Daoy (cell line): ENCODE results near the gene PDE8B. TPM values are rescaled to one million over a fixed set of nuclear protein-coding genes. Genes with fewer than 3 reads are reported as not detected.
A peak's percentile ranks its signal among the peaks of the same experiment; 100 is the strongest.

Experiments used
- DNase-seq: peaks from one replicate; pipeline ENCODE4 v3.0.0-alpha.2; 2015; ENCODE audit warnings: low read depth
- total RNA-seq: library from RNA; depleted of rRNA; stranded (reverse); fragments of >200 nt; shearing (Covaris generic); gene quantifications from 2 replicates; pipeline ENCODE4 v1.2.3, GENCODE V29; 2014

The PDE8B gene
- total RNA-seq, 1 experiment from 2014 or later = 0.29 TPM

DNA sequence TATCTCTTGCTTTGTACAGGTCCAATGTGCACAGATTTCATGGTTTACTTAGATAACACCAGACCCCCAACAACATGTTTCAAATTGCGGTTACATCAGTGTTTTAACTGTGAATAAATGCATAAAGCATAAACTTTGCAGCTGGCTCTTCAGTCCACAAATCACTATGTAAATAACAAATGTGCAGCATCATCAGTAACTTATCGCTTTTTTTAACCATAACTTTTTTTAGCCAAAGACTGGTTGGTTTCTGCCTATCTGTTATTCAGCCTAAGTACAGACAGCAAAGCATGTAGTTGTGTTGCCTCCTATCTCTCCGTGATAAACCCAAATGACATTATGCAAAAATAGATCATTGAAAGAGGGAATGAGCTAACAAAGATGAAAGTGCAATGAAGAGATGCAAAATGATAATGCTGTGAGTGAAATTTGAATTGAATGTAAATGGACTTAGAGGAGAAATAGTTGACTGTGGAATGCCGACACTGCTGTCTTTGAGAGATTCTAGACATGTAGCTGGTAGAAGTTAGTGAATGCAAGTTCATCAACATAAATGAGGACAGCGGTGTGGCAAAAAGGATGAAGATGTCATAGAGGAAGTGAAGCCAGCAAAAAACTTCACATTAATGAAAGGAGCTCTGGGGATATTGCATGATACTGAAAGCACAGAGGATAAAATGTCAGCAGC, 108.8 kb downstream of the PDE8B start:
- no peak for DNase-seq

GRCh38 chr5:77321793-77322394, 111.4 kb downstream of the PDE8B start:
- DNase-seq = no peak

DNA sequence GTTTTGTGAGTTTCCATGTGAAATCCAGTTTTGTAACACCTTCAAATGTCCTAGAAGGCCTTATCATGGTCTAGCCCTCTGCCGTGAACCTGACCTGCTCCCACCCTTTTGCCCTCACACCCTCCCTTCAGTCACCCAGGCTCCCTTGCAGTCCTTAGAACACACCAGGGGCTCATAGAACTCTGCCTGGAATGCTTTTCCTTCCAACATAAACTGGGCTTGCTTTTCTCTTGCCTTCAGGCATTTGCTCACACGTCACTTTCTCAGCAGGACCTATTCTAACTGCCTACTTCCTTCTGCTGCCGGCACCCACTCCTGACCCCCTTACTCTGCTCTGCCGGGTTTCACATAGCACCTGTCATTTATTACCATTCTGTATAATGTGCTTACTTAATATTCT, 111.9 kb downstream of the PDE8B start:
- DNase-seq = no peak

DNA sequence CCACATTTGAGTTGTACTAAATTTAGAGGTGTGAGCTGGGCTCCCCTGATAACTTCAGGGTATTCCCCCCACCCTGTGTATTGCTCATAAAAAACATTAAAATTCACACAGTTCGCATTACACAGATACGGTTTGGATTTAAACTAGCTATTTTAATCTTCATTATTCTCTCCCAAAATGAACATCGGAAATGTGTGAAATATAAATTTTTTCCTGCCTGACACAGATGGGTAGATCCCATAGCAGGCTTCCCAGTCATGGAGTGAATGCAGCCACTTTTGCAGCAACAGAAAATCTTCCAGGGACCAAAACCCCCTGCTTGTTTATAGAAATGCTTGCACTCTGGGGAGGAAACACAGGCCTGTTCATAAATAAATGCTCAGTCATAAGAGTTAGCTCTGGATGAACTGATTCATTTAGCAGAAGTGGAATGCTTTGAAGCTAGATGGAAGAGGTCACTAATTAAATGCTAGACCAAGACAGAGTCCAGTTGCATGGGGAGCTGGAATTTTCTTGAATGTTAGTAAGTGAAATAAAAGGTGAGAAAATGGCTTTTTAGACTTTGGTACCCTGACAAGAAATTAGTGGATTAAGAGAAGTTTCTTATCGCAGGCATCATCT, 115.6 kb downstream of the PDE8B start:
- no peak for DNase-seq

- DNase-seq = no peak
Measured at GRCh38 chr5:77326986-77327734, 116.7 kb downstream of the PDE8B start.

DNA sequence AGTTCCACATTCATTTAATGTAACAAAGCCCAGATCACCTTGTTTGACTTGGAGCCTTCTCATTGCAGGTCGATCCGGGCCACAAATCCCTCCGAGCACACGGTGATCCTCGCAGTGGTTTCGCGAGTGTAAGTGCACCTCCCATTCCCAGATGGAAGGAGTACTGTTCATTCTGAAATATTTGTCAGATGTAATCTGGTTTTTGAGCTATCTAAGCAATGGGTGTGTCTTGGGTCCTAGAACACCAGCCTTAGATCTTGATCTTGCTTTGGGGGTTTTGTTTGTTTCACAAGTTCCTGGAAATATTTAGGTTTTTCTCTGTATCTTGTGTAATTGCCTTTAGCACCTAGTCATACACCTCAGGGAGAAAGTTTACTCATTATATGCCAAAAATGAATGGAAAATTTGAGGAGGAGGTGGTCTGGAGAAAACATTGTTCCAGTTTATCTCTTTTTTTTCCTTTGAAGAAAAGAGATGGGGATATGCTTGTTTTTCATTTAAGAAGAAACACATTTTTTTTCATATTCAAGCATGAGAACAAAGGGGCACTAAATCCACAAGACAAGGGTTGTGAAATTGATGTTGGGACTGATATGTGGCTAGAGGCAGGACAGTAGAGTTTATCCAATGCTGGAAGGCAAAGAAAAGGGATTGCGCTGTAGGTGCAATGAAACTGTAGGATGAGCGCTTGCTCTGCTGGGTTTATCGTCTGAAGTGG, 118.6 kb downstream of the PDE8B start:
- no peak for DNase-seq

- DNase-seq = no peak
Measured at GRCh38 chr5:77329664-77330430, 119.4 kb downstream of the PDE8B start.

DNA sequence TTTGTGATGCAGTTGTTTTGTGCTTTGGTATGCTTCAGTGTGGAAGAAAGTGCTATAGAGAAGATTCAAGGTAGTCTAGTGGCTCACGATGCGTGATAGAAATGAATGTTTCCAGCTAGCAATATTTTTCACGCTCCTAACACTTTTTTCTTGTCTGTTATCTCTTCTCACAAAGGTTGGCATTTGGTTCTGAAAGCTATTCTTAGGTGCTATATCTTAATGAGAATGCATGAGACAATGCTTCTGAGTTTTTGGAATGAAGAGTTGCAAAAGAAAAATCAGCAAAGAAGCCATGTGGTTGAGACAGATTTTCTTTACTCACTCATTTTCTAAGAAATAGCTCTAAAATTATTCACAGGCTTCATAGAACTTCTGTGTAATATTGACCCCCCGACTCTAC, 122.6 kb downstream of the PDE8B start:
- no peak for DNase-seq

GRCh38 chr5:77333451-77334123, 123.1 kb downstream of the PDE8B start:
- DNase-seq = no peak

DNA sequence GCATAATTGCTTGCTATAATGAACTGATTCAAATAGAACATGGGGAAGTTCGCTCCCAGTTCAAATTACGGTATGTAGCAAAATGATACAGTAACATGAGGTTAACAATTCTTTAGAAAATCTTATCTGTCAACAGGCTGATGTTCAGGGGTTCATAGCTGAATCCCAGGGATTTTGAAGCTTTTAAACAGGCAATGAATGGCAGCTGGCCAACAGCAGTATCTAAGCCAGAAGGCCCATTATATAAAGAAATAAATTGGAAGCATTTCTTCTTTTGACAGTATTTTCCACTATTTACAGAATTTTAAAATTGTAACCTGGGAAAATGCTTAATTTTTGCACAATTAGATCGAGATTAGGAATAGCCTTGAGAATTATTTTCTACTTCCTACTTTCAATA, 126.8 kb downstream of the PDE8B start:
- no peak for DNase-seq

DNA sequence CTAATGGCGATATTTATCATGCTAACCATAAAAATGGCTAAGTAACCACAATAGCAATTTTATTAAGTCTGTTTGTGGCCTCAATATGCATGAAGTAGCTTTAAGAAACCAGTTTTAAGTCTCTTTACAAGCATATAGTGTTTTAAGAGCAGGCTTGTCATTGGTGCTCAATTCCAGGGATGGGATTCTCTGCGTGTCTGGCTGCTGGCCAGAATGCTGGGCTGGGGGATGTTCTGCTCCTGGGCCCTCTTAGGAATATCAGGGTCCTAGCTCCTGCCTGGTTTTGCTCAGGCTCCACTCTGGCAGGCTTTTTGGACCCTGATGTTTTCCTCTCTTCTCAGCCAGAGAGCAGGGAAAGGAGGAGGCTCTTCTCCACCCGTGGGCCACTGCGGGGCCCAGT, 127.2 kb downstream of the PDE8B start:
- DNase-seq = no peak

DNA sequence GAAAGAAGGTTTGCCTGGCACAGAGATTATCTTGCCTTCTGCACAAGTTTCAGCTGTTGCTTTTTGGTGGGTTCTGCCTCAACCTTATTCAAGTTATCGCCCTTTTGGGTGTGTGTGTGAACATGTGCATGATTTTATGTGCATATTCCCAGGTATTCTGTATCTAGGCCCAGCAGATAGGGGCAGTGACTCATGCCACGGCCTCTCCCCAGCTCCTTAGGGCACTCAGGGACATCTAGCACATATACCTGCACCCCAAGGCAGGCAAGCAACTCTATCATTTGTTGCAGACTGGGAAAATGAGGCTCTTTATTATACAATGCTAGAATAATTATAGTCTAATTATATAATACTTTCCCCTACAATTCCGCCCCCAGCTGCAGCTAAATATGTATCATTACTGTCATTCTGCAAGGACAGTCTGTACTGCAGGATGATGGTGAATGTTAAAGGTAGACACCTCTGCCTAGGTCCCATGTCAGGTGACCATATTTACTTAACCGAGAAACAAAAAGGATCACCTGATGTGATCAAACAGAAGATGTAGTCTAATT, 128.9 kb downstream of the PDE8B start:
- DNase-seq = no peak

- DNase-seq = no peak
Measured at GRCh38 chr5:77343165-77343564, 132.7 kb downstream of the PDE8B start.

- DNase-seq = no peak
Measured at GRCh38 chr5:77347435-77348098, 137.1 kb downstream of the PDE8B start.

DNA sequence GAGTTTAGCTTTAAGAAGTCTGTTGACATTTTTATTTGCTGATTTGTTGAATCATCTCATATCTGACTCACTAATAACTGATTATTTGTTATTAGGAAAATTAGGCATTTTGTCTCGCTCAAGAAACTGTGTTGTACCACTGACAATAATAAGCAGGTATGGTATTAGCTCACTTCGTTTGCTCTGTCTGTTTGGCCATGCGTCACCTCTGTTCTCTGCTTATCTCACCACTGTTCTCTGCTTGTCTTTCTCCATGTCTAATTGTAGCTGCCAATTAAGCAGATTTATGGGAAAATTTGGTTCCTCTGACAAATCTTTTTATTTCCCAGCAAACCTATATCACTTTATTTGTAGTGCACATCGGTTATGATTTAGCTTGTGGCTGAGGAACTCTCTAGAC, 142.8 kb downstream of the PDE8B start:
- no peak for DNase-seq

GRCh38 chr5:77354454-77354853, 144.0 kb downstream of the PDE8B start:
- no peak for DNase-seq

- no peak for DNase-seq
Measured at GRCh38 chr5:77355080-77355479, 144.6 kb downstream of the PDE8B start.

GRCh38 chr5:77355751-77356150, 145.3 kb downstream of the PDE8B start:
- DNase-seq = no peak

- DNase-seq = peak; percentile 72
Measured at GRCh38 chr5:77356740-77357139, 146.3 kb downstream of the PDE8B start.
